ENCODE data around the gene FAM118A.

DNA sequence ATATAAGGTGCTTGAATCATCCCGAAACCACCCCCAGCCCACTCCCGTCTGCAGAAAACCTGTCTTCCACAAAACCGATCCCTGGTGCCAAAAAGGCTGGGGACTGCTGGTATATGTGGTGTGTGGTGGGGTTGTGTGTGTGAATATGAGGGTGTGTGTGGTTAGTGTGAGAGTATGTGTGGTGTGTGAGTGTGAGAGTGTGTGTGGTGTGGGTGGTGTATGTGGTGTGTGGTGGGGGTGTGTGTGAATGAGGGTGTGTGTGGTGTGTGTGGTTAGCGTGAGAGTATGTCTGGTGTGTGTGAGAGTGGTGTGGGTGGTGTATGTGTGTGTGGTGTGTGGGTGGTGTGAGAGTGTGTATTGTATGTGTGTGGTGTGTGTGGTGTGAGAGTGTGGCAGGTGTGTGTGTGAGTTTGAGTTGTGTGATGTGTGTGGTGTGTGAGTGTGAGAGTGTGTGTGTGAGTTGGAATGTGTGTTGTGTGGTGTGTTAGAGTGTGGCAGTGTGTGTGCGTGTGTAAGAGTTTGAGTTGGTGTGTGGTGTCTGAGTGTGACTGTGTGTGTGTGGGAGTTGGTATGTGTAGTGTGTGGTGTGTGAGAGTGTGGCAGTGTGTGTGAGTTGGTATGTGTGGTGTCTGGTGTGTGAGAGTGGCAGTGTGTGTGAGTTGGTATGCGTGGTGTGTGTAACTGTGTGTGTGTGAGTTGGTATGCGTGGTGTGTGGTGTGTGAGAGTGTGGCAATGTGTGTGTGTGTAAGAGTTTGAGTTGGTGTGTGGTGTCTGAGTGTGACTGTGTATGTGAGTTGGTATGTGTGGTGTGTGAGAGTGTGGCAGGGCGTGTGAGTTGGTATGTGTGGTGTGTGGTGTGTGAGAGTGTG lies 18.4 kb upstream of the FAM118A start:
- TF ChIP-seq POLR2AphosphoS5 (IDR thresholded peaks at IDR 0.05) = no peak
- TF ChIP-seq, protein P1, sequence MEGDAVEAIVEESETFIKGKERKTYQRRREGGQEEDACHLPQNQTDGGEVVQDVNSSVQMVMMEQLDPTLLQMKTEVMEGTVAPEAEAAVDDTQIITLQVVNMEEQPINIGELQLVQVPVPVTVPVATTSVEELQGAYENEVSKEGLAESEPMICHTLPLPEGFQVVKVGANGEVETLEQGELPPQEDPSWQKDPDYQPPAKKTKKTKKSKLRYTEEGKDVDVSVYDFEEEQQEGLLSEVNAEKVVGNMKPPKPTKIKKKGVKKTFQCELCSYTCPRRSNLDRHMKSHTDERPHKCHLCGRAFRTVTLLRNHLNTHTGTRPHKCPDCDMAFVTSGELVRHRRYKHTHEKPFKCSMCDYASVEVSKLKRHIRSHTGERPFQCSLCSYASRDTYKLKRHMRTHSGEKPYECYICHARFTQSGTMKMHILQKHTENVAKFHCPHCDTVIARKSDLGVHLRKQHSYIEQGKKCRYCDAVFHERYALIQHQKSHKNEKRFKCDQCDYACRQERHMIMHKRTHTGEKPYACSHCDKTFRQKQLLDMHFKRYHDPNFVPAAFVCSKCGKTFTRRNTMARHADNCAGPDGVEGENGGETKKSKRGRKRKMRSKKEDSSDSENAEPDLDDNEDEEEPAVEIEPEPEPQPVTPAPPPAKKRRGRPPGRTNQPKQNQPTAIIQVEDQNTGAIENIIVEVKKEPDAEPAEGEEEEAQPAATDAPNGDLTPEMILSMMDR (IDR thresholded peaks at IDR 0.05) = no peak

All from prostate gland (tissue), 2 donors.